Body of pancreas (tissue), 4 donors: Measurements from ENCODE around the gene PIGP. TPM values are rescaled to one million over a fixed set of nuclear protein-coding genes. Genes with fewer than 3 reads are reported as not detected.

ENCODE experiments used
- ATAC-seq: fragments of 150-250 bp; one replicate; pipeline ENCODE4 v1.9.1; 2016
- DNase-seq, 4 donors: peaks; one replicate each; pipeline ENCODE4 v3.0.0-alpha.2; 2019
- H3K27ac ChIP-seq, 4 donors: fragments of 200-600 bp; sonication (generic); 1 replicate in 3 of 4; 2 replicates in 1 of 4; pipeline versions ENCODE4 v1.5.1 to v1.6.1; 2016 to 2019; ENCODE audit warnings: mild to moderate bottlenecking in 1 of 4, mixed read lengths in 1 of 4, moderate library complexity in 1 of 4
- H3K27me3 ChIP-seq, 2 donors: fragments of 200-600 bp; sonication (generic); one replicate each; pipeline ENCODE4 v1.6.0; 2016; ENCODE audit warnings: mild to moderate bottlenecking in 1 of 2
- H3K36me3 ChIP-seq, 2 donors: fragments of 200-600 bp; sonication (generic); replicated peaks in 1 of 2; 2 replicates each; pipeline ENCODE4 v1.5.1; 2016; ENCODE audit warnings: low read depth in 2 of 2; ENCODE audit not compliant: insufficient read depth in 1 of 2
- H3K4me1 ChIP-seq: fragments of 200-600 bp; sonication (generic); one replicate; pipeline ENCODE4 v1.6.0; 2016
- H3K4me3 ChIP-seq, 2 donors: fragments of 200-600 bp; sonication (generic); 1 replicate in 1 of 2; 2 replicates in 1 of 2; pipeline ENCODE4 v1.5.1; 2016 to 2019
- H3K9me3 ChIP-seq, 3 donors: fragments of 200-600 bp; sonication (generic); 1 replicate in 2 of 3; 2 replicates in 1 of 3; pipeline ENCODE4 v1.5.1; 2016
- POLR2A ChIP-seq, 3 donors: fragments of 450-650 bp; IDR thresholded peaks; one replicate each; pipeline ENCODE4 v1.6.1; 2016; ENCODE audit warnings: antibody characterized with exemption in 3 of 3, mild to moderate bottlenecking in 2 of 3
- WGBS, 2 donors: methylation state at CpG; one replicate each; pipeline ENCODE4 v1.1.5; 2017; 5-methylcytosine and 5-hydroxymethylcytosine counted together
- intact Hi-C: fragments of 100-400 bp; cut with DNase I; formaldehyde crosslinking; loops from one replicate; pipeline ENCODE4 v1.15.1; 2023
- total RNA-seq, 2 donors: library from RNA; depleted of rRNA; stranded (reverse); fragments of >200 nt; gene quantifications; one replicate each; pipeline ENCODE4 v1.1.0, GENCODE V29; 2016
- TF ChIP-seq, protein P1 (sequence below), 7 experiments: fragments of 450-650 bp in 4 of 7; fragments of 200-600 bp in 3 of 7; sonication (generic) in 3 of 7; IDR thresholded peaks; one replicate each; pipeline ENCODE4 v1.5.1; 2016 to 2019; ENCODE audit warnings: antibody characterized with exemption in 7 of 7

PIGP gene
- total RNA-seq, 2 donors from 2014 or later: 4.3 to 7.5 TPM

DNA sequence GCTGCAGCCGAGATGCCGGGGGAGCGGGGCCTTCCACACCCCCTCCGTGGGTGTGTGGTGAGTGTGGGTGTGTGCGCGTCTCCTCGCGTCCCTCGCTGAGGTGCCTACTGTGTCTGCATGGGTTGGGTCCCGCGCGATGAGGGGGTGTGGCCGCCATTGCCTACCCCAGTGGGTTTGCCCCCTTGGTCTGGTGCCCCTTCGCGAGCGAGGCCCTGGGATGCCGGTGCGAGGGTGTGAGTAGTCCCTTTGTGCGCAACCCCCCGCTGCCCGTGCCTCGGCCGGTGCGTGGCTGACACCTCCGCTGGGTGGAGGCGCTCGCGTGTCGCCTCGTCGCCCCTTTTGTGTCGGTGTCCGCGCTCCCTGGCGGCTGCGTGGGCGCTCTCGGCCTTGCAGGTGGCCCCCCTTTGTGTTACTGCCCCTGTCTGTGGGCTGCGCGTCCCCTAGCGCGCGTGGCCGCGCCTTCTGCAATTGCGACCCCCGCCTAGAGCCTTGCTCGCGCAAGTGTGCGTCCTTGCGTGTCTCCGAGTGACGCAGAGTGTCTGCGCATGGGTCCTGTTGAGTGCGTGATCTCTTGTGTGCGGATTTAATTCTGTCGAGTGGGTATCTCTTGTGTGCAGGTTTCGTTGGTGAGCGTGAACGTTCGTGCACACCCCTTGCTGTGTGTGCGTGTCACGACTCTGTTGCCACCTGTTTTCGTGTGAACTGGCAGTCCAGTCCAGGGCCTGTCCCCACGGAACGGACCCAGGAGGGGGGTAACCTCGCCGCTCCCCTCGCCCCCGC, 736 bp upstream of the PIGP start:
- Histone ChIP-seq H3K27ac (peak overlapping the region; percentile 74 to 100 (median 98)), H3K27me3 (no peaks in the 10 kb centered on the region), H3K4me1 (peaks cover 22% of the 10 kb centered on the region), H3K9me3 (no peaks in the 10 kb centered on the region), H3K36me3 (no peaks in the 10 kb centered on the region), H3K4me3 (peak overlapping the region; percentile 35 to 68)
- peak; percentile 54 to 67 (median 58) for DNase-seq
- peak; percentile 29 for ATAC-seq
- intact Hi-C loops: no loop called here
- TF ChIP-seq, protein P1, sequence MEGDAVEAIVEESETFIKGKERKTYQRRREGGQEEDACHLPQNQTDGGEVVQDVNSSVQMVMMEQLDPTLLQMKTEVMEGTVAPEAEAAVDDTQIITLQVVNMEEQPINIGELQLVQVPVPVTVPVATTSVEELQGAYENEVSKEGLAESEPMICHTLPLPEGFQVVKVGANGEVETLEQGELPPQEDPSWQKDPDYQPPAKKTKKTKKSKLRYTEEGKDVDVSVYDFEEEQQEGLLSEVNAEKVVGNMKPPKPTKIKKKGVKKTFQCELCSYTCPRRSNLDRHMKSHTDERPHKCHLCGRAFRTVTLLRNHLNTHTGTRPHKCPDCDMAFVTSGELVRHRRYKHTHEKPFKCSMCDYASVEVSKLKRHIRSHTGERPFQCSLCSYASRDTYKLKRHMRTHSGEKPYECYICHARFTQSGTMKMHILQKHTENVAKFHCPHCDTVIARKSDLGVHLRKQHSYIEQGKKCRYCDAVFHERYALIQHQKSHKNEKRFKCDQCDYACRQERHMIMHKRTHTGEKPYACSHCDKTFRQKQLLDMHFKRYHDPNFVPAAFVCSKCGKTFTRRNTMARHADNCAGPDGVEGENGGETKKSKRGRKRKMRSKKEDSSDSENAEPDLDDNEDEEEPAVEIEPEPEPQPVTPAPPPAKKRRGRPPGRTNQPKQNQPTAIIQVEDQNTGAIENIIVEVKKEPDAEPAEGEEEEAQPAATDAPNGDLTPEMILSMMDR (IDR thresholded peaks at IDR 0.05): peak in 1 of 7 experiments; percentile 15
- peak in 2 of 3 donors; percentile 33 to 75 for TF ChIP-seq POLR2A (IDR thresholded peaks at IDR 0.05)
- 1% methylated on average over 21 to 70 of the region's 70 CpGs for WGBS, 2 donors

DNA sequence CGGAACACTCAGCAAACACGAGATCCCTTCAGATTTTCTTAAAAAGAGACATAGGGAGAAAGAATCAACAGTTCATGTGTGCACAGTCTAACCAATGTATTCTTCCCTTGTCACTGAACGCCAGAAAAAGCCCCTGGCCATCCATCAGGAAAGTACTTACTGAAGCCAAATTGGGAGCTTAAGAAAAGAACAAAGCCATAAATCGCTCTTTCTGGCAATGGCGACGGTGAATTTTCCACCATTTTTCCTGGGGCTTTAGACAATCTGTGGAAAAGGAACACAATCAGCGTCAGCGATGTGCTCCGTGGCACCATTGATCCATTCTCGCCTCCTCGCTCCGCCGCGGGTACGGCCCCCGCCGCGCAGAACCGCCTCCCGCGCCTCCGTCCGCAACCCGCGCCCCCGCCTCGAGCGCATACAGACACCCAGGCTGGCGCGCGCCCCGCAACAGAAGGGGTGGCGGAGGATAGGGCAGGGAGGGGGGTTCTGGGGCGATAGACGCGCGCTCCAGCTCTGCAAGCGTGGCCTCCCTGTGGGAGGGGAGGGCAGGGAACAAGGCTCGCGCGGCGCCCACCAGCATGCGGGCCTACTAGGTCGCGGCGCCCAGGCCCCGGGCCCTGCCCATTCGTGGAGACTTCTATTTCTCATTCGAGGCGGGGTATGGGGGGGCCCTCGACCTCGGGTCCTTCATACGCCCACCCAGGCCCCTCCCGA, 440 bp downstream of the PIGP start:
- peak in 3 of 4 donors; percentile 66 to 85 (median 84) for DNase-seq
- Histone ChIP-seq H3K4me1 (peaks cover 22% of the 10 kb centered on the region), H3K27ac (peak overlapping the region; percentile 74 to 100 (median 98)), H3K27me3 (no peaks in the 10 kb centered on the region), H3K36me3 (no peaks in the 10 kb centered on the region), H3K4me3 (peak overlapping the region; percentile 23 to 46), H3K9me3 (no peaks in the 10 kb centered on the region)
- intact Hi-C loops: no loop called here
- TF ChIP-seq, protein P1 (IDR thresholded peaks at IDR 0.05): no peak
- no peak for TF ChIP-seq POLR2A (IDR thresholded peaks at IDR 0.05)
- ATAC-seq: peak; percentile 55
- WGBS, 2 donors: 0% methylated on average over 35 to 54 of the region's 54 CpGs

DNA sequence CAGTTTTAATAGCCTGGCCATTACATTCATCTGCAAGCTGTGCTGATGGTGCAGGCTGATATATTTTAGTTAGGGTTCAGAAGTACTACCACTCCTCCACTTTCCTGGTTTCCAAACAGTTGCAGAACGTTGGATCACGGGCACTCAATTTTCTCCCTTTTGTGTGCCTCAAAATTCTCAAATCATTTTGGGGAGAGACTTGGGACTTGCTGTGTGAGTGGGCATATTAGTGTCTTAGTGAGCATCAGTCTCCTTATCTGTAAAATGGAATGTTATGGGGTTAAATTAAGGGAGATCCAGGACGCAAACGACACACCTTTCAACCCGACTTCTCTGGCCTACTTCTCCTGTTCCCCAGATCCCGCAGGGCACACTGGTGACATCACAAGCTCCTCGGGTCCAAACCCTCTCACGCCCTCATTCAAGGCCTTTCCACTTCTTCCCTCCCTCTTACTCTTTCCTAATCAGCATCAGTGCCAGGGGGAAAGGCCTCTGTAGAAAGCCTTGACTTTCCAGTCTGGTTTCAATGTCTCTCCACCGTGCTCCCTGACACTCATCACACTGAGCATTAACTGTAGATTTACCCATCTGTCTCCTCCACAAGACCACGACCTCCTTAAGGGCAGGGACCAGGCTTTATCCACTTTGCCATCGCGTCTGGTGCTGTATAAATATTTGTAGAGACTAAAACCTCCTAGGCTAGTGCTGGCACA, 1.2 kb downstream of the PIGP start:
- DNase-seq: peak; percentile 55 to 74 (median 64)
- Histone ChIP-seq H3K4me1 (peaks cover 22% of the 10 kb centered on the region), H3K27ac (peak overlapping the region; percentile 74 to 100 (median 98)), H3K36me3 (no peaks in the 10 kb centered on the region), H3K27me3 (no peaks in the 10 kb centered on the region), H3K9me3 (no peaks in the 10 kb centered on the region), H3K4me3 (peak overlapping the region; percentile 23 to 46)
- WGBS, 2 donors: 18 to 19% methylated on average over 12 of the region's 12 CpGs
- TF ChIP-seq, protein P1 (IDR thresholded peaks at IDR 0.05): no peak
- peak in 1 of 3 donors; percentile 47 for TF ChIP-seq POLR2A (IDR thresholded peaks at IDR 0.05)
- intact Hi-C loops: no loop called here
- peak; percentile 14 for ATAC-seq

DNA sequence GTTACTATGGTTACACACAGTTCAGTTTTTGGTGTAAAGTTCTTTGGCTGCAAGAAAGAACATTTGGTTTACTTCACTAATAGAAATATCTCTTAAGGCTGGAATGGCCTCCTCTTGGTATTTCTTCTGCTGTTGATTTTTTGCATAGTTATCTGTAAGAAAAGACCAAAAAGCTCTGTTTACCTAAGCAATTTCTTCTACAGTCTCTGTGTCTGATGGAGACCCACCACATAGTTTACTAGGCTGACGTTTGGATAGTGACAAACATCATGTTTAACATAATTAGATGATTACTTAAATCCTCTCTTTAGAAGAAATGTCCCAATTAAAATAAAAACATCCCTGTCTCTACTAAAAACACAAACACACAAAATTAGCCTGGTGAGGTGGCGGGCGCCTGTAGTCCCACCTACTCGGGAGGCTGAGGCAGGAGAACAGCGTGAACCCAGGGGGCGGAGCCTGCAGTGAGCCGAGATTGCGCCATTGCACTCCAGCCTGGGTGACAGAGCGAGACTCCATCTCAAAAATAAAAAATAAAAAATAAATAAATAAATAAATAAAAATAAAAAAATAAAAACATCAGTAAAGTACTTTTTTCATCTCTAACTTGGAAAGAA, 7.2 kb downstream of the PIGP start:
- Histone ChIP-seq H3K27me3 (no peaks in the 10 kb centered on the region), H3K4me3 (no peak overlapping the region), H3K4me1 (no peaks in the 10 kb centered on the region), H3K36me3 (no peaks in the 10 kb centered on the region), H3K9me3 (no peaks in the 10 kb centered on the region), H3K27ac (no peak overlapping the region)
- DNase-seq: no peak
- WGBS, 2 donors: 96 to 97% methylated on average over 9 of the region's 9 CpGs
- TF ChIP-seq POLR2A (IDR thresholded peaks at IDR 0.05): no peak
- TF ChIP-seq, protein P1 (IDR thresholded peaks at IDR 0.05): no peak
- ATAC-seq: no peak
- intact Hi-C loops: no loop called here
